ENCODE data around the gene SS18L1.
A peak's percentile ranks its signal among the peaks of the same experiment; 100 is the strongest.

Gene SS18L1

DNA sequence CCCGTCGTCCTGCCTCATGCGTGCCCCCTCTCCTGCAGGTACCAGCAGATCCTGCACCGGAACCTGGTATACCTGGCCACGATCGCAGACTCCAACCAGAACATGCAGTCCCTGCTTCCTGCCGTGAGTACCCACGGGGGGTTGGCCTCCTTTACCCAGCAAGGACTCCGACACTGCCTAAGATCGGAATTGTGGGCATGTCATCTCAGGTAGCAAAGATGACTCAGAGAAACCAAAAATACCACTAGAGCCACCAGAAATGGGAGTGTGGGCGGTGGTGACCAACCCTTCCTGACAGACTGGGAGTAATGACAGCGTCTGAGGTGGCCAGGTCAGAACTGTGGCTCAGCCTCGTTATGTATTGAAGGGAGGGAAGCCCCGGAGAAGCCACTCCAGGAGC lies 16.3 kb downstream of the SS18L1 start:
- peak; percentile 49 for DNase-seq (ENCODE audit: low read depth)
- TF ChIP-seq, protein P1, sequence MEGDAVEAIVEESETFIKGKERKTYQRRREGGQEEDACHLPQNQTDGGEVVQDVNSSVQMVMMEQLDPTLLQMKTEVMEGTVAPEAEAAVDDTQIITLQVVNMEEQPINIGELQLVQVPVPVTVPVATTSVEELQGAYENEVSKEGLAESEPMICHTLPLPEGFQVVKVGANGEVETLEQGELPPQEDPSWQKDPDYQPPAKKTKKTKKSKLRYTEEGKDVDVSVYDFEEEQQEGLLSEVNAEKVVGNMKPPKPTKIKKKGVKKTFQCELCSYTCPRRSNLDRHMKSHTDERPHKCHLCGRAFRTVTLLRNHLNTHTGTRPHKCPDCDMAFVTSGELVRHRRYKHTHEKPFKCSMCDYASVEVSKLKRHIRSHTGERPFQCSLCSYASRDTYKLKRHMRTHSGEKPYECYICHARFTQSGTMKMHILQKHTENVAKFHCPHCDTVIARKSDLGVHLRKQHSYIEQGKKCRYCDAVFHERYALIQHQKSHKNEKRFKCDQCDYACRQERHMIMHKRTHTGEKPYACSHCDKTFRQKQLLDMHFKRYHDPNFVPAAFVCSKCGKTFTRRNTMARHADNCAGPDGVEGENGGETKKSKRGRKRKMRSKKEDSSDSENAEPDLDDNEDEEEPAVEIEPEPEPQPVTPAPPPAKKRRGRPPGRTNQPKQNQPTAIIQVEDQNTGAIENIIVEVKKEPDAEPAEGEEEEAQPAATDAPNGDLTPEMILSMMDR (conservative IDR thresholded peaks at IDR 0.05; ENCODE audit: control insufficient read depth, insufficient read depth, low read depth, low read length) = no peak
- no peak overlapping the region for H3K4me3 ChIP-seq (ENCODE audit: control insufficient read depth, low read depth, low read length)

DNA sequence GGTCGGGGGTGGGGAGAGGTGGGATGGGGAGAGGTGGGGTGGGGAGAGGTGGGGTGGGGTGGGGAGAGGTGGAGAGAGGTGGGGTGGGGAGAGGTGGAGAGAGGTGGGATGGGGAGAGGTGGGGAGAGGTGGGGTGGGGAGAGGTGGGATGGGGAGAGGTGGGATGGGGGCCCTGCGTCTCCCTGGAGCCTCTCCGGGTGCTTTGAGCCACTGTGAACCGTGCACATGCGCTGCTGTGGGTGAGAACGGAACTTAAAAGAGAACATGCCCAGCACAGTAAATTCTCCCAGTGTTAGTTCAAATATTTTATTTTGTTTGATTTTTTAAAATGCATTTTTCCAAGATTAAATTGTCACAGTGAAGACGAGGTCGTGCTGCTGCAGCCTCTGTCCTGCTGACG lies 16.7 kb downstream of the SS18L1 start:
- no peak overlapping the region for H3K4me3 ChIP-seq (ENCODE audit: control insufficient read depth, low read depth, low read length)
- DNase-seq (ENCODE audit: low read depth) = no peak
- TF ChIP-seq, protein P1 (conservative IDR thresholded peaks at IDR 0.05; ENCODE audit: control insufficient read depth, insufficient read depth, low read depth, low read length) = no peak

DNA sequence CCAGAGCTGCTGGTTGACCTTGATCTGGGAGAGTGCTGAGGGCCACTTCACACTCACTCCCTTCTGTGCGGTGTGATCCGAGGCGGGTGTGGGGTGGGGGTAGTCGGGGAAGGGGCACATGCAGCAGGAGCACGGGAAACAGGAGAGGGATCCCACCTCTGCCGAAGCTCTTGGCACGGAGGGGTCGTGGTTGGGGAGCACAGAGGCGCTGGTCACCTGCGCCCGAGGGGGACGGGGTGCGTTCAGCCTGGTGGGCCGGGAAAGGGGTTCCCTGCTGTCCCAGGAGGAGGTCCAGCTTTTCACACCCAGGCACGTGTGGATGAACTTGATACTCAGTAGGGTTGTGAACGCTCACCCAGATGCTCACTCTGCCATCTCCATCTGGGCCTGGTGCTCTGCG lies 17.3 kb downstream of the SS18L1 start:
- no peak for DNase-seq (ENCODE audit: low read depth)
- TF ChIP-seq, protein P1 (conservative IDR thresholded peaks at IDR 0.05; ENCODE audit: control insufficient read depth, insufficient read depth, low read depth, low read length) = no peak
- no peak overlapping the region for H3K4me3 ChIP-seq (ENCODE audit: control insufficient read depth, low read depth, low read length)

DNA sequence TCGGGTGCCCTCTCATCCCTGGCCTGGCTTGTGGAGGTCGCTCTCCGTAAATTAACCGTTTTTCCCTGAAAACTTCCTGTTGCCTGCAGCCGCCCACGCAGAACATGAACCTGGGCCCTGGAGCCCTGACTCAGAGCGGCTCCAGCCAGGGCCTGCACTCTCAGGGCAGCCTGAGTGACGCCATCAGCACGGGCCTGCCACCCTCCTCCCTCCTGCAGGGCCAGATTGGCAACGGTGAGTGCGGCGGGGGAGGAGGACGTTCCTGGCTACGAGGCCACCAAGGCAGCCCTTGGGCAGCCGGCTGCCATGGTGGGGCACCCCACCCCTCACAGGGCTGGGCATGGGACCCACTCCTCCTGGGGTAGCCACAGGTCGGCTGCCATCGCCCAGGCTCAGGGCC lies 17.8 kb downstream of the SS18L1 start:
- DNase-seq (ENCODE audit: low read depth) = peak; percentile 93
- no peak overlapping the region for H3K4me3 ChIP-seq (ENCODE audit: control insufficient read depth, low read depth, low read length)
- TF ChIP-seq, protein P1 (conservative IDR thresholded peaks at IDR 0.05; ENCODE audit: control insufficient read depth, insufficient read depth, low read depth, low read length) = no peak

DNA sequence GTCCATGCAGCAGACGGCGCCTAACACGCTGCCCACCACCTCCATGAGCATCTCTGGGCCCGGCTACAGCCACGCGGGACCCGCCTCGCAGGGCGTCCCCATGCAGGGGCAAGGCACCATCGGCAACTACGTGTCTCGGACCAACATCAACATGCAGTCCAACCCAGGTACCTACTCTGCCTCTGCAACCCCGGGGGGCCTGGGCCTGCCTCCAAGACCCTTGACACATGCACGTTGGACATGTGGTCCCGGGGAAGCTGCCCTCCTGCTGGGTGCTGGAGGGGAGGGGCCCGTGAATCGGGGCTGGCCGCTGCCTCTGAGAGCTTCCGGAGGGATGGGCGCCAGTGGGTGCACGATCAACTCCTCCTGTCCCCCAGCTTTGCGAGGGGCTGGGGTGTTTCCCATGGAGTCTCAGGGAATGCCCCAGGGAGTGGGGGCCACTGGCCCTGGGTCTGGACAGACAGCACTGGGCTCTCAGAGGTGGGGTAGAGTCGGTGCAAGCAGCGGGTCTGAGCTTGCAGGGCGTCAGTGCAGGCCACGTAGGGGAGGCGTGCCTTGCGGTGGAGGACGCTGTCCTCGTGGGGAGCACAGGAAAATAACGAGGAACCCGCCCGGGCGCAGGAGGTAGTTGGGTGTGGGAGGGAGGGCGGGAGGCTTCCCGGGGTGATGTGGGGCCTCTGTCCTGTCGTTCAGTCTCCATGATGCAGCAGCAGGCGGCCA lies 19.4 kb downstream of the SS18L1 start:
- H3K4me3 ChIP-seq (ENCODE audit: control insufficient read depth, low read depth, low read length) = no peak overlapping the region
- TF ChIP-seq, protein P1 (conservative IDR thresholded peaks at IDR 0.05; ENCODE audit: control insufficient read depth, insufficient read depth, low read depth, low read length) = no peak
- DNase-seq (ENCODE audit: low read depth) = no peak

DNA sequence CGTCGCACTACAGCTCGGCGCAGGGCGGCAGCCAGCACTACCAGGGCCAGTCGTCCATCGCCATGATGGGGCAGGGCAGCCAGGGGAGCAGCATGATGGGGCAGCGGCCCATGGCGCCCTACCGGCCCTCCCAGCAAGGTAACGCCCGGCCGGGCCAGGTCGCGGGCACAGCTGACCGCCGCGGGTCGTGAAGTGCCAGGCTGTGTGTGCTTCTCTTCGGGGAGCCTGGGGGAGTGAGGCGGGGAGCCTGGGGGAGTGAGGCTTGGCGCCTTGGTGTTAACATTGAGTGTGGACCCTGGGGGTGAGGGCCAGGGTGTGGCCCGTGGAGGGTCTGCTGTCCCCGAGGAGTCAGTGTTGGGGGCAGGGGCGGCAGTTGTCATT lies 19.9 kb downstream of the SS18L1 start:
- no peak overlapping the region for H3K4me3 ChIP-seq (ENCODE audit: control insufficient read depth, low read depth, low read length)
- TF ChIP-seq, protein P1 (conservative IDR thresholded peaks at IDR 0.05; ENCODE audit: control insufficient read depth, insufficient read depth, low read depth, low read length) = no peak
- no peak for DNase-seq (ENCODE audit: low read depth)

Measured in fibroblast of mammary gland (primary cell).